Endothelial cell of umbilical vein (primary cell): ENCODE data around the gene TRIM41. TPM values are rescaled to one million over a fixed set of nuclear protein-coding genes. Genes with fewer than 3 reads are reported as not detected.

Experiments used
- BruUV-seq: library from RNA; stranded (reverse); fragments of 400-500 nt; replicated peaks from 2 replicates; lab custom pipeline; 2021; lab: Mats Ljungman, UMichigan
- CTCF ChIA-PET: fragments of 300-600, 350-600 bp; sonication (Branson Sonifier 250); formaldehyde crosslinking; loops from one replicate; lab custom pipeline; 2021; ENCODE audit warnings: antibody characterized with exemption, inconsistent platforms; lab: Charles Lee
- POLR2A ChIA-PET: fragments of 300-600, 350-600 bp; sonication (Branson Sonifier 250); formaldehyde crosslinking; loops from one replicate; lab custom pipeline; 2021; ENCODE audit warnings: antibody characterized with exemption, inconsistent platforms; lab: Charles Lee
- DNase-seq: peaks from one replicate; pipeline ENCODE4 v3.0.0-alpha.2; 2011; ENCODE audit warnings: low read depth, low spot score
- FAIRE-seq: peaks from 2 replicates; lab custom pipeline; 2011; peaks lifted over from hg19 to GRCh38; lab: Jason Lieb, UNC
- H2AFZ ChIP-seq: 2 replicates; pipeline ENCODE4 v1.6.0; 2012; ENCODE audit warnings: low read depth, low read length, control low read depth, inconsistent platforms
- H3K27ac ChIP-seq: 2 replicates; pipeline ENCODE4 v1.5.1; 2011; ENCODE audit warnings: low read depth, mild to moderate bottlenecking, control low read depth, low read length, moderate library complexity; ENCODE audit not compliant: insufficient read depth
- H3K27me3 ChIP-seq, 2 experiments: 2 replicates each; pipeline versions ENCODE4 v1.6.0 to v1.6.1; 2011; ENCODE audit warnings: low read length in 2 of 2, mixed read lengths in 1 of 2; ENCODE audit not compliant: control insufficient read depth in 2 of 2, insufficient read depth in 2 of 2
- H3K36me3 ChIP-seq, 2 experiments: 2 replicates in 1 of 2; 3 replicates in 1 of 2; pipeline ENCODE4 v1.5.1; 2011; ENCODE audit warnings: low read length in 2 of 2, mild to moderate bottlenecking in 1 of 2, moderate library complexity in 1 of 2; ENCODE audit not compliant: control insufficient read depth in 2 of 2, insufficient read depth in 2 of 2; ENCODE audit errors: extremely low read depth in 1 of 2
- H3K4me1 ChIP-seq: 3 replicates; pipeline ENCODE4 v1.5.1; 2011; ENCODE audit warnings: mild to moderate bottlenecking, low read length; ENCODE audit not compliant: control insufficient read depth, insufficient read depth; ENCODE audit errors: extremely low read depth
- H3K4me2 ChIP-seq: 2 replicates; pipeline ENCODE4 v1.6.1; 2011; ENCODE audit warnings: low read length, control low read depth, mixed read lengths; ENCODE audit not compliant: insufficient read depth
- H3K4me3 ChIP-seq, 3 experiments: fragments of 200-600 bp in 1 of 3; sonication (generic), shearing (Covaris generic) in 1 of 3; replicated peaks in 1 of 3; 2 replicates each; pipeline ENCODE4 v1.5.1; 2011 to 2016; ENCODE audit warnings: control low read depth in 3 of 3, low read length in 3 of 3, mild to moderate bottlenecking in 2 of 3, inconsistent platforms in 1 of 3, low read depth in 1 of 3, moderate library complexity in 1 of 3; ENCODE audit not compliant: insufficient read depth in 1 of 3
- H3K79me2 ChIP-seq: 2 replicates; pipeline ENCODE4 v1.6.0; 2012; ENCODE audit warnings: low read length, inconsistent platforms; ENCODE audit not compliant: control insufficient read depth, insufficient read depth
- H3K9ac ChIP-seq: replicated peaks from 2 replicates; pipeline ENCODE3; 2011; ENCODE audit warnings: low read length, control low read depth; ENCODE audit not compliant: insufficient read depth; ENCODE audit errors: extremely low read depth
- H3K9me1 ChIP-seq: replicated peaks from 3 replicates; pipeline ENCODE4 v1.6.0; 2011; ENCODE audit warnings: mild to moderate bottlenecking, low read length; ENCODE audit not compliant: control insufficient read depth, insufficient read depth; ENCODE audit errors: extremely low read depth
- H3K9me3 ChIP-seq: replicated peaks from 2 replicates; pipeline ENCODE4 v1.5.1; 2012; ENCODE audit warnings: low read length, inconsistent platforms; ENCODE audit not compliant: control insufficient read depth, insufficient read depth
- H4K20me1 ChIP-seq: replicated peaks from 2 replicates; pipeline ENCODE3; 2011; ENCODE audit warnings: mild to moderate bottlenecking, low read length; ENCODE audit not compliant: control insufficient read depth, insufficient read depth; ENCODE audit errors: extremely low read depth
- EZH2 ChIP-seq: IDR thresholded peaks from 2 replicates; pipeline ENCODE4 v1.6.1; 2012; ENCODE audit warnings: borderline replicate concordance, low read depth, mild to moderate bottlenecking, moderate library complexity, low read length, inconsistent platforms; ENCODE audit not compliant: severe bottlenecking
- FOS ChIP-seq: IDR thresholded peaks from 2 replicates; pipeline ENCODE4 v1.6.1; 2011; ENCODE audit warnings: mild to moderate bottlenecking, low read length, moderate library complexity, borderline replicate concordance; ENCODE audit not compliant: insufficient read depth
- GATA2 ChIP-seq: IDR thresholded peaks from 2 replicates; pipeline ENCODE4 v1.7.0; 2011; ENCODE audit warnings: low read depth, mild to moderate bottlenecking, moderate library complexity, mixed read lengths, low read length; ENCODE audit not compliant: insufficient read length, insufficient read depth
- JUN ChIP-seq: IDR thresholded peaks from 2 replicates; pipeline ENCODE4 v1.6.1; 2011; ENCODE audit warnings: borderline replicate concordance, low read depth; ENCODE audit not compliant: insufficient read length, insufficient read depth
- MYC ChIP-seq: IDR thresholded peaks from one replicate; pipeline ENCODE4 v1.6.1; 2011; ENCODE audit warnings: mild to moderate bottlenecking, low read depth, low read length
- POLR2A ChIP-seq: IDR thresholded peaks from 2 replicates; pipeline ENCODE4 v1.6.1; 2012; ENCODE audit warnings: low read depth, mild to moderate bottlenecking, control low read depth, low read length
- POLR2AphosphoS5 ChIP-seq: IDR thresholded peaks from 2 replicates; pipeline ENCODE4 v1.6.1; 2012; ENCODE audit warnings: low read depth, mild to moderate bottlenecking, control low read depth, low read length, moderate library complexity; ENCODE audit not compliant: insufficient read depth
- dilution Hi-C: fragments of 300-500 bp; cut with MboI; formaldehyde crosslinking; loops from one replicate; pipeline ENCODE4 v1.15.0; 2019; ENCODE audit warnings: low sequenced_read_pairs; ENCODE audit not compliant: extremely low pct_ligation_motif_present
- intact Hi-C: fragments of 100-400 bp; cut with micrococcal nuclease; formaldehyde crosslinking; loops from one replicate; pipeline ENCODE4 v1.10.0; 2022
- polyA plus RNA-seq, 4 experiments: library from polyadenylated mRNA; depleted of rRNA in 3 of 4; stranded (reverse) in 3 of 4; unstranded in 1 of 4; fragments of >200 nt; gene quantifications; 2 replicates each; pipeline versions ENCODE4 v1.2.1 to v1.2.3, GENCODE V29; 2011 to 2012; ENCODE audit warnings: missing spikeins in 1 of 4
- total RNA-seq: library from RNA; stranded (reverse); gene quantifications from 2 replicates; pipeline ENCODE4 v1.2.3, GENCODE V29; 2021
- TF ChIP-seq, protein P1 (sequence below), 2 donors: IDR thresholded peaks; 1 replicate in 1 of 2; 2 replicates in 1 of 2; pipeline ENCODE4 v1.5.1; 2011; ENCODE audit warnings: low read length in 2 of 2, mild to moderate bottlenecking in 2 of 2, moderate library complexity in 2 of 2, control low read depth in 1 of 2, inconsistent platforms in 1 of 2, low read depth in 1 of 2; ENCODE audit not compliant: insufficient read depth in 1 of 2; ENCODE audit errors: extremely low read depth in 1 of 2
- TF ChIP-seq, protein P2 (sequence below): IDR thresholded peaks from 2 replicates; pipeline ENCODE4 v1.6.1; 2011; ENCODE audit not compliant: insufficient read depth, insufficient read length

Gene TRIM41
- total and polyA plus RNA-seq, 2 donors (not counting 3 experiments of a cell fraction or from before 2014, with no cell fraction given) = 11.2 to 19.9 TPM

DNA sequence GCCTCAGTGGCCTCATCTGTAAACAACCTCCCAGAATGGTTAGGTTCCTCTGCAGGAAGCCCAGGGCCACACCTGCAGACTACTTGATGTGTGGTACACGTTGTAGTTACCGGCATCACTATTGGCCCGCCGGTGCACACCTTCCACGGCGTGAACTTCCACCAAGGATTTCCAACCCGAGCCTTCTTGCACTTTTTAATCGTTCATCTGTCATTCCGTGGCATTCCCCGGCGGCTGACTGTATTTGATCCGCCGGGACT lies 5.3 kb upstream of the TRIM41 start:
- dilution Hi-C loops = no loop called here
- no TSS peak for BruUV-seq
- H3K4me2 ChIP-seq = peak overlapping the region; percentile 77
- intact Hi-C loops = loop anchor here (1.0 kb wide), 2 partner anchors 10 to 26 kb away; no protein-coding TSS in a partner anchor
- peak overlapping the region in 2 of 3 experiments; percentile 7 to 9 for H3K4me3 ChIP-seq
- DNase-seq = no peak
- peaks cover 14% of the 10 kb centered on the region for H3K4me1 ChIP-seq
- peaks cover 0 to 4% of the 10 kb centered on the region in 2 experiments for H3K27me3 ChIP-seq
- H3K9ac ChIP-seq = no peak overlapping the region
- H3K9me3 ChIP-seq = no peaks in the 10 kb centered on the region
- no peak for TF ChIP-seq POLR2AphosphoS5
- TF ChIP-seq, protein P1, sequence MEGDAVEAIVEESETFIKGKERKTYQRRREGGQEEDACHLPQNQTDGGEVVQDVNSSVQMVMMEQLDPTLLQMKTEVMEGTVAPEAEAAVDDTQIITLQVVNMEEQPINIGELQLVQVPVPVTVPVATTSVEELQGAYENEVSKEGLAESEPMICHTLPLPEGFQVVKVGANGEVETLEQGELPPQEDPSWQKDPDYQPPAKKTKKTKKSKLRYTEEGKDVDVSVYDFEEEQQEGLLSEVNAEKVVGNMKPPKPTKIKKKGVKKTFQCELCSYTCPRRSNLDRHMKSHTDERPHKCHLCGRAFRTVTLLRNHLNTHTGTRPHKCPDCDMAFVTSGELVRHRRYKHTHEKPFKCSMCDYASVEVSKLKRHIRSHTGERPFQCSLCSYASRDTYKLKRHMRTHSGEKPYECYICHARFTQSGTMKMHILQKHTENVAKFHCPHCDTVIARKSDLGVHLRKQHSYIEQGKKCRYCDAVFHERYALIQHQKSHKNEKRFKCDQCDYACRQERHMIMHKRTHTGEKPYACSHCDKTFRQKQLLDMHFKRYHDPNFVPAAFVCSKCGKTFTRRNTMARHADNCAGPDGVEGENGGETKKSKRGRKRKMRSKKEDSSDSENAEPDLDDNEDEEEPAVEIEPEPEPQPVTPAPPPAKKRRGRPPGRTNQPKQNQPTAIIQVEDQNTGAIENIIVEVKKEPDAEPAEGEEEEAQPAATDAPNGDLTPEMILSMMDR (IDR thresholded peaks at IDR 0.05; ENCODE audit: extremely low read depth in 1 of 2, insufficient read depth in 1 of 2, low read depth in 1 of 2, low read length in 2 of 2) = peak in 1 of 2 donors; percentile 1
- peak overlapping the region; percentile 26 for H2AFZ ChIP-seq
- FAIRE-seq = no peak
- no peak overlapping the region for H3K27ac ChIP-seq
- no peaks in the 10 kb centered on the region for H3K9me1 ChIP-seq
- no peaks in the 10 kb centered on the region for H3K79me2 ChIP-seq
- no peaks in the 10 kb centered on the region for H3K36me3 ChIP-seq
- H4K20me1 ChIP-seq = no peaks in the 10 kb centered on the region
- POLR2A ChIA-PET = no interaction called here
- CTCF ChIA-PET = interaction anchor here (1.8 kb wide), 1 partner anchor 10 kb away, joined by 8 read pairs; no protein-coding TSS in a partner anchor

DNA sequence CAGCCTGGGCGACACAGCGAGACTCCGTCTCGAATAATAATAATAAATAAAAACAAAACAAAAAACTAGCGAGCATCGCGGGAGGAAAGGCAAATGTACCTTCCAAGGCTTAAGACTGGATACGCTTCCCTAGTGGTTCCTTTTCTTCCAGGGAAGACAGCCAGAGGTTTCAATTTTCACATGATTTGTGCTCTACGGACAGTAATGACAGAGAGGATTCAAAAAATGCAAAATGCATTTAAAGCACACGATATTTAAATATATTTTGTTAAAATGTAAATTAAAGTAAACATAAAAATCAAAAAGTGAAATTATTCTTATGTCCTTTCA lies 4.3 kb upstream of the TRIM41 start:
- intact Hi-C loops (loop anchor here (1.0 kb wide), 2 partner anchors 11 to 27 kb away; no protein-coding TSS in a partner anchor), dilution Hi-C loops (no loop called here)
- no peaks in the 10 kb centered on the region for H3K27me3 ChIP-seq
- DNase-seq (no peak), FAIRE-seq (no peak)
- no peak overlapping the region for H3K27ac ChIP-seq
- no peaks in the 10 kb centered on the region for H3K9me3 ChIP-seq
- no peak overlapping the region for H2AFZ ChIP-seq
- H3K79me2 ChIP-seq = no peaks in the 10 kb centered on the region
- peak overlapping the region; percentile 14 to 49 (median 17) for H3K4me3 ChIP-seq
- no peaks in the 10 kb centered on the region for H4K20me1 ChIP-seq
- peaks cover 16% of the 10 kb centered on the region for H3K4me1 ChIP-seq
- H3K4me2 ChIP-seq = peak overlapping the region; percentile 43
- H3K36me3 ChIP-seq = no peaks in the 10 kb centered on the region
- TF ChIP-seq JUN (no peak), EZH2 (no peak), POLR2AphosphoS5 (no peak), MYC (no peak), POLR2A (no peak), FOS (no peak), GATA2 (no peak)
- TF ChIP-seq, protein P1 (IDR thresholded peaks at IDR 0.05; ENCODE audit: extremely low read depth in 1 of 2, insufficient read depth in 1 of 2, low read depth in 1 of 2, low read length in 2 of 2) = no peak
- TF ChIP-seq, protein P2, sequence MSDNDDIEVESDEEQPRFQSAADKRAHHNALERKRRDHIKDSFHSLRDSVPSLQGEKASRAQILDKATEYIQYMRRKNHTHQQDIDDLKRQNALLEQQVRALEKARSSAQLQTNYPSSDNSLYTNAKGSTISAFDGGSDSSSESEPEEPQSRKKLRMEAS = no peak
- no peak overlapping the region for H3K9ac ChIP-seq
- ChIA-PET CTCF (no interaction called here), POLR2A (no interaction called here)
- H3K9me1 ChIP-seq = no peaks in the 10 kb centered on the region
- no TSS peak for BruUV-seq
